Measurements from ENCODE around the gene RMP24.
"Not testable (repeated sequence)": the region's sequence is repeated elsewhere in the genome, so short reads cannot be mapped to it uniquely, and the experiment has no call there.

RMP24 gene

GRCh38 chr18:35972197-35973000, at the start of gene RMP24:
Gene RMP24, plus strand, starts transcription at chr18:35972679.
- peak; percentile 90 for DNase-seq (ENCODE audit: low read depth)

- no peak for DNase-seq (ENCODE audit: low read depth)
These were observed 48.4 kb upstream of the RMP24 start for GRCh38 chr18:35923939-35924684.

- DNase-seq (ENCODE audit: low read depth) = no peak
These were observed 45.6 kb upstream of the RMP24 start for GRCh38 chr18:35926884-35927283.

GRCh38 chr18:35927430-35927829, 45.0 kb upstream of the RMP24 start:
- no peak for DNase-seq (ENCODE audit: low read depth)

GRCh38 chr18:35933982-35934381, 38.5 kb upstream of the RMP24 start:
- no peak for DNase-seq (ENCODE audit: low read depth)

GRCh38 chr18:35934891-35935290, 37.6 kb upstream of the RMP24 start:
- no peak for DNase-seq (ENCODE audit: low read depth)

- DNase-seq (ENCODE audit: low read depth) = no peak
These were observed 36.7 kb upstream of the RMP24 start for GRCh38 chr18:35935805-35936204.

GRCh38 chr18:35936951-35937350, 35.5 kb upstream of the RMP24 start:
- DNase-seq (ENCODE audit: low read depth) = no peak

GRCh38 chr18:35938158-35938557, 34.3 kb upstream of the RMP24 start:
- no peak for DNase-seq (ENCODE audit: low read depth)

- no peak for DNase-seq (ENCODE audit: low read depth)
These were observed 33.9 kb upstream of the RMP24 start for GRCh38 chr18:35938562-35938961.

- DNase-seq (ENCODE audit: low read depth) = no peak
These were observed 33.3 kb upstream of the RMP24 start for GRCh38 chr18:35939138-35939537.

- DNase-seq (ENCODE audit: low read depth) = no peak
These were observed 31.2 kb upstream of the RMP24 start for GRCh38 chr18:35941299-35941698.

- DNase-seq (ENCODE audit: low read depth) = no peak
These were observed 30.3 kb upstream of the RMP24 start for GRCh38 chr18:35942133-35942532.

- no peak for DNase-seq (ENCODE audit: low read depth)
These were observed 29.8 kb upstream of the RMP24 start for GRCh38 chr18:35942661-35943060.

GRCh38 chr18:35948080-35948479, 24.4 kb upstream of the RMP24 start:
- no peak for DNase-seq (ENCODE audit: low read depth)

- DNase-seq (ENCODE audit: low read depth) = no peak
These were observed 23.4 kb upstream of the RMP24 start for GRCh38 chr18:35949090-35949489.

GRCh38 chr18:35949903-35950627, 22.4 kb upstream of the RMP24 start:
- DNase-seq (ENCODE audit: low read depth) = no peak

GRCh38 chr18:35950628-35950982, 21.9 kb upstream of the RMP24 start:
- no peak for DNase-seq (ENCODE audit: low read depth)

- DNase-seq (ENCODE audit: low read depth) = no peak
These were observed 18.8 kb upstream of the RMP24 start for GRCh38 chr18:35953688-35954087.

GRCh38 chr18:35956226-35956625, 16.3 kb upstream of the RMP24 start:
- no peak for DNase-seq (ENCODE audit: low read depth)

GRCh38 chr18:35962320-35962719, 10.2 kb upstream of the RMP24 start:
- no peak for DNase-seq (ENCODE audit: low read depth)

- DNase-seq (ENCODE audit: low read depth) = no peak
These were observed 8.2 kb upstream of the RMP24 start for GRCh38 chr18:35964319-35964718.

GRCh38 chr18:35967866-35968265, 4.6 kb upstream of the RMP24 start:
- not testable (repeated sequence) for DNase-seq (ENCODE audit: low read depth)
